Activated CD8-positive, alpha-beta T cell treated with anti-CD3 and anti-CD28 coated beads, Interleukin-2, amount 10 ng/mL, durations not matched to agents 7 days and 5 days (primary cell): ENCODE data around the gene PLB1. TPM values are rescaled to one million over a fixed set of nuclear protein-coding genes. Genes with fewer than 3 reads are reported as not detected.

Experiments
- ATAC-seq: fragments of 150-1000 bp; cut with Tn5 transposase; one replicate; pipeline ENCODE4 v1.10.0; 2021; ENCODE audit warnings: moderate library complexity
- CTCF ChIA-PET: fragments of 350-600 bp; sonication (Branson Sonifier 250); formaldehyde crosslinking; loops from one replicate; lab custom pipeline; 2021; ENCODE audit warnings: antibody characterized with exemption; lab: Charles Lee
- POLR2A ChIA-PET: fragments of 350-600 bp; sonication (Branson Sonifier 250); formaldehyde crosslinking; loops from one replicate; lab custom pipeline; 2021; ENCODE audit warnings: antibody characterized with exemption; lab: Charles Lee
- DNase-seq: peaks from one replicate; pipeline ENCODE4 v3.0.0-alpha.2; 2020
- H3K27ac Mint-ChIP-seq: one replicate; pipeline ENCODE4 v1.8.0; 2021; ENCODE audit warnings: mild to moderate bottlenecking, mixed read lengths
- H3K27me3 Mint-ChIP-seq: one replicate; pipeline ENCODE4 v1.8.0; 2021; ENCODE audit warnings: low read depth, mixed read lengths
- H3K36me3 Mint-ChIP-seq: one replicate; pipeline ENCODE4 v1.8.0; 2021; ENCODE audit warnings: low read depth, mixed read lengths
- H3K4me1 Mint-ChIP-seq: one replicate; pipeline ENCODE4 v1.8.0; 2021; ENCODE audit warnings: low read depth, mixed read lengths
- H3K4me3 Mint-ChIP-seq: one replicate; pipeline ENCODE4 v1.8.0; 2021; ENCODE audit warnings: mild to moderate bottlenecking, mixed read lengths
- H3K9me3 Mint-ChIP-seq: one replicate; pipeline ENCODE4 v1.8.0; 2022; ENCODE audit warnings: mixed read lengths; ENCODE audit not compliant: insufficient read depth
- total RNA-seq, 2 experiments: library from RNA; stranded (reverse); gene quantifications; one replicate each; pipeline ENCODE4 v1.2.3, GENCODE V29; 2021

Gene PLB1
- total RNA-seq, 2 experiments from 2014 or later = 1.0 to 1.4 TPM

- POLR2A ChIA-PET = interaction anchor here (1.0 kb wide), 1 partner anchor 114 kb away, joined by 3 read pairs; the partner anchor contains the start of gene PPP1CB
- ATAC-seq = no peak
- Mint-ChIP-seq H3K9me3 (no peaks in the 10 kb centered on the region), H3K36me3 (no peaks in the 10 kb centered on the region), H3K4me1 (peaks cover 9% of the 10 kb centered on the region), H3K27ac (no peak overlapping the region), H3K27me3 (no peaks in the 10 kb centered on the region), H3K4me3 (no peak overlapping the region)
- CTCF ChIA-PET = interaction anchor here (1.9 kb wide), 1 partner anchor 43 kb away, joined by 9 read pairs; no protein-coding TSS in a partner anchor
- no peak for DNase-seq
Observed at GRCh38 chr2:28637066-28638047, 141.5 kb downstream of the PLB1 start.

GRCh38 chr2:28638102-28638501, 142.2 kb downstream of the PLB1 start:
- ATAC-seq = no peak
- Mint-ChIP-seq H3K36me3 (no peaks in the 10 kb centered on the region), H3K9me3 (no peaks in the 10 kb centered on the region), H3K27ac (no peak overlapping the region), H3K4me3 (no peak overlapping the region), H3K27me3 (no peaks in the 10 kb centered on the region), H3K4me1 (peaks cover 9% of the 10 kb centered on the region)
- ChIA-PET POLR2A (no interaction called here), CTCF (no interaction called here)
- no peak for DNase-seq

GRCh38 chr2:28639092-28639691, 143.3 kb downstream of the PLB1 start:
- ATAC-seq (no peak), DNase-seq (no peak)
- Mint-ChIP-seq H3K4me3 (no peak overlapping the region), H3K9me3 (no peaks in the 10 kb centered on the region), H3K27ac (no peak overlapping the region), H3K36me3 (no peaks in the 10 kb centered on the region), H3K4me1 (peaks cover 11% of the 10 kb centered on the region), H3K27me3 (no peaks in the 10 kb centered on the region)
- ChIA-PET POLR2A (no interaction called here), CTCF (interaction anchor here (0.6 to 0.7 kb wide), 2 partner anchors 21 to 62 kb away, joined by 3 read pairs; no protein-coding TSS in a partner anchor)

- peaks cover 11% of the 10 kb centered on the region for H3K4me1 Mint-ChIP-seq
- CTCF ChIA-PET = interaction anchor here (0.6 to 0.7 kb wide), 2 partner anchors 22 to 62 kb away, joined by 3 read pairs; no protein-coding TSS in a partner anchor
- no peaks in the 10 kb centered on the region for H3K9me3 Mint-ChIP-seq
- ATAC-seq (peak; percentile 45), DNase-seq (no peak)
- no peak overlapping the region for H3K27ac Mint-ChIP-seq
- POLR2A ChIA-PET = no interaction called here
- H3K27me3 Mint-ChIP-seq = no peaks in the 10 kb centered on the region
- H3K36me3 Mint-ChIP-seq = no peaks in the 10 kb centered on the region
- no peak overlapping the region for H3K4me3 Mint-ChIP-seq
Observed at GRCh38 chr2:28639836-28640235, 144.0 kb downstream of the PLB1 start.

- ChIA-PET CTCF (no interaction called here), POLR2A (no interaction called here)
- DNase-seq = no peak
- peaks cover 11% of the 10 kb centered on the region for H3K4me1 Mint-ChIP-seq
- no peaks in the 10 kb centered on the region for H3K36me3 Mint-ChIP-seq
- no peaks in the 10 kb centered on the region for H3K9me3 Mint-ChIP-seq
- no peaks in the 10 kb centered on the region for H3K27me3 Mint-ChIP-seq
- H3K4me3 Mint-ChIP-seq = no peak overlapping the region
- H3K27ac Mint-ChIP-seq = no peak overlapping the region
- no peak for ATAC-seq
Observed at GRCh38 chr2:28640260-28640907, 144.5 kb downstream of the PLB1 start.

- DNase-seq (no peak), ATAC-seq (no peak)
- H3K4me3 Mint-ChIP-seq = no peak overlapping the region
- peaks cover 11% of the 10 kb centered on the region for H3K4me1 Mint-ChIP-seq
- CTCF ChIA-PET = no interaction called here
- H3K27me3 Mint-ChIP-seq = no peaks in the 10 kb centered on the region
- no peak overlapping the region for H3K27ac Mint-ChIP-seq
- H3K36me3 Mint-ChIP-seq = no peaks in the 10 kb centered on the region
- no peaks in the 10 kb centered on the region for H3K9me3 Mint-ChIP-seq
- POLR2A ChIA-PET = no interaction called here
Observed at GRCh38 chr2:28640908-28641300, 145.0 kb downstream of the PLB1 start.

GRCh38 chr2:28642796-28643195, 146.9 kb downstream of the PLB1 start:
- Mint-ChIP-seq H3K4me3 (no peak overlapping the region), H3K4me1 (peaks cover 11% of the 10 kb centered on the region), H3K36me3 (no peaks in the 10 kb centered on the region), H3K9me3 (no peaks in the 10 kb centered on the region), H3K27me3 (no peaks in the 10 kb centered on the region), H3K27ac (no peak overlapping the region)
- no peak for DNase-seq
- no peak for ATAC-seq
- ChIA-PET POLR2A (no interaction called here), CTCF (interaction anchor here (1.2 kb wide), 1 partner anchor 49 kb away, joined by 3 read pairs; no protein-coding TSS in a partner anchor)

- H3K9me3 Mint-ChIP-seq = no peaks in the 10 kb centered on the region
- H3K4me3 Mint-ChIP-seq = no peak overlapping the region
- DNase-seq = no peak
- no peak overlapping the region for H3K27ac Mint-ChIP-seq
- no peak for ATAC-seq
- CTCF ChIA-PET = interaction anchor here (1.2 kb wide), 1 partner anchor 49 kb away, joined by 3 read pairs; no protein-coding TSS in a partner anchor
- H3K36me3 Mint-ChIP-seq = no peaks in the 10 kb centered on the region
- H3K4me1 Mint-ChIP-seq = peaks cover 7% of the 10 kb centered on the region
- H3K27me3 Mint-ChIP-seq = no peaks in the 10 kb centered on the region
- POLR2A ChIA-PET = no interaction called here
Observed at GRCh38 chr2:28643327-28643726, 147.5 kb downstream of the PLB1 start.

GRCh38 chr2:28643911-28644334, 148.1 kb downstream of the PLB1 start:
- no peaks in the 10 kb centered on the region for H3K36me3 Mint-ChIP-seq
- peaks cover 10% of the 10 kb centered on the region for H3K4me1 Mint-ChIP-seq
- POLR2A ChIA-PET = no interaction called here
- DNase-seq (no peak), ATAC-seq (no peak)
- no peaks in the 10 kb centered on the region for H3K9me3 Mint-ChIP-seq
- H3K4me3 Mint-ChIP-seq = no peak overlapping the region
- CTCF ChIA-PET = no interaction called here
- H3K27ac Mint-ChIP-seq = no peak overlapping the region
- H3K27me3 Mint-ChIP-seq = no peaks in the 10 kb centered on the region

- ATAC-seq (no peak), DNase-seq (no peak)
- Mint-ChIP-seq H3K9me3 (no peaks in the 10 kb centered on the region), H3K36me3 (no peaks in the 10 kb centered on the region), H3K4me3 (no peak overlapping the region), H3K27me3 (no peaks in the 10 kb centered on the region), H3K27ac (no peak overlapping the region), H3K4me1 (peaks cover 16% of the 10 kb centered on the region)
- CTCF ChIA-PET = no interaction called here
- POLR2A ChIA-PET = interaction anchor here (1.4 kb wide), 1 partner anchor 107 kb away, joined by 4 read pairs; the partner anchor contains the start of gene PPP1CB
Observed at GRCh38 chr2:28644760-28645159, 148.9 kb downstream of the PLB1 start.

- ATAC-seq (no peak), DNase-seq (no peak)
- Mint-ChIP-seq H3K4me3 (no peak overlapping the region), H3K4me1 (peaks cover 13% of the 10 kb centered on the region), H3K27ac (no peak overlapping the region), H3K36me3 (no peaks in the 10 kb centered on the region), H3K27me3 (no peaks in the 10 kb centered on the region), H3K9me3 (no peaks in the 10 kb centered on the region)
- ChIA-PET CTCF (interaction anchor here (1.2 kb wide), 1 partner anchor 78 kb away, joined by 3 read pairs; no protein-coding TSS in a partner anchor), POLR2A (interaction anchor here (1.4 kb wide), 1 partner anchor 106 kb away, joined by 4 read pairs; the partner anchor contains the start of gene PPP1CB)
Observed at GRCh38 chr2:28645553-28645952, 149.7 kb downstream of the PLB1 start.
